ENCODE data around the gene SRBD1.

DNA sequence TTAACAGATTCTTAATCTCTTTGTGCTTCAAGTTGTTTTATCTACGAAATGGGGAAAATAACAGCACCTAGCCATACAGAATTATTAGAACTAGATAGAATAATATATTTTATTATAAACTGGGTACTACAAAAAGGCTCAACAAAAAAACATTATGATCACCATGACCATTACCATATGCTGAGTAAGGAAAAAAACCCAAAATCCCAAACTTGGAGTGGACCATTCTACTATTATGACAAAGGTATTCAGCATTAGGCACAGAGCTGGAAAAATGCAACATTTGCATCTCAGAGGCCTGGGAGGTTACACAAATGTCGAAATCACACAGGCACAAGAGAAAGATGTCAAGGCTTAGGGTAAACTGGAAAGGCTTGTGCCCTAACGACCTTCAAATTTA is 162.8 kb downstream of the SRBD1 start:
- TF ChIP-seq POLR2AphosphoS5 (IDR thresholded peaks at IDR 0.05; ENCODE audit: low read depth, low read length) (no peak), SIN3A (IDR thresholded peaks at IDR 0.05; ENCODE audit: borderline replicate concordance, insufficient read depth, low read length) (no peak), TAF1 (IDR thresholded peaks at IDR 0.05; ENCODE audit: borderline replicate concordance, insufficient read depth, low read length) (no peak)

All from PFSK-1 (cell line).